Colonic mucosa (tissue), 4 donors: ENCODE data around the gene KCNK3. TPM values are rescaled to one million over a fixed set of nuclear protein-coding genes. Genes with fewer than 3 reads are reported as not detected.

Source experiments
- DNase-seq: peaks from one replicate; pipeline ENCODE4 v3.0.0-alpha.2; 2020
- H3K27ac ChIP-seq: fragments of 200-600 bp; one replicate; pipeline ENCODE4 v1.8.0; 2021
- H3K27me3 ChIP-seq: fragments of 200-600 bp; one replicate; pipeline ENCODE4 v1.8.0; 2021
- H3K36me3 ChIP-seq: fragments of 200-600 bp; one replicate; pipeline ENCODE4 v1.8.0; 2021
- H3K4me1 ChIP-seq: fragments of 200-600 bp; one replicate; pipeline ENCODE4 v1.8.0; 2021; ENCODE audit warnings: mild to moderate bottlenecking
- H3K4me3 ChIP-seq: fragments of 200-600 bp; one replicate; pipeline ENCODE4 v1.8.0; 2021
- H3K9ac ChIP-seq, 2 donors: one replicate each; pipeline ENCODE4 v1.7.0; 2013; ENCODE audit warnings: control low read depth in 2 of 2, low read depth in 2 of 2, low read length in 2 of 2
- H3K9me3 ChIP-seq: fragments of 200-600 bp; one replicate; pipeline ENCODE4 v1.8.0; 2021
- intact Hi-C: fragments of 100-400 bp; cut with DNase I; formaldehyde crosslinking; loops from one replicate; pipeline ENCODE4 v1.14.1; 2022
- total RNA-seq, 2 donors: library from RNA; stranded (reverse); fragmentation: NEBNext Ultra II Directional in 1 of 2; extraction: Animal tissue kit (Norgen Biotek cat#: 25700) in 1 of 2; gene quantifications; one replicate each; pipeline ENCODE4 v1.2.1, GENCODE V29; 2021
- TF ChIP-seq, protein P1 (sequence below): fragments of 200-600 bp; IDR thresholded peaks from one replicate; pipeline ENCODE4 v1.8.0; 2022; ENCODE audit warnings: antibody characterized with exemption, mild to moderate bottlenecking
- donor health status: healthy.
- donor health status: DM: no; HTN: no; CAD: no.
- donor health status: DM: no; HTN: no; CAD: no.

Gene KCNK3
- total RNA-seq, 2 donors from 2014 or later: 1.2 to 1.5 TPM

DNA sequence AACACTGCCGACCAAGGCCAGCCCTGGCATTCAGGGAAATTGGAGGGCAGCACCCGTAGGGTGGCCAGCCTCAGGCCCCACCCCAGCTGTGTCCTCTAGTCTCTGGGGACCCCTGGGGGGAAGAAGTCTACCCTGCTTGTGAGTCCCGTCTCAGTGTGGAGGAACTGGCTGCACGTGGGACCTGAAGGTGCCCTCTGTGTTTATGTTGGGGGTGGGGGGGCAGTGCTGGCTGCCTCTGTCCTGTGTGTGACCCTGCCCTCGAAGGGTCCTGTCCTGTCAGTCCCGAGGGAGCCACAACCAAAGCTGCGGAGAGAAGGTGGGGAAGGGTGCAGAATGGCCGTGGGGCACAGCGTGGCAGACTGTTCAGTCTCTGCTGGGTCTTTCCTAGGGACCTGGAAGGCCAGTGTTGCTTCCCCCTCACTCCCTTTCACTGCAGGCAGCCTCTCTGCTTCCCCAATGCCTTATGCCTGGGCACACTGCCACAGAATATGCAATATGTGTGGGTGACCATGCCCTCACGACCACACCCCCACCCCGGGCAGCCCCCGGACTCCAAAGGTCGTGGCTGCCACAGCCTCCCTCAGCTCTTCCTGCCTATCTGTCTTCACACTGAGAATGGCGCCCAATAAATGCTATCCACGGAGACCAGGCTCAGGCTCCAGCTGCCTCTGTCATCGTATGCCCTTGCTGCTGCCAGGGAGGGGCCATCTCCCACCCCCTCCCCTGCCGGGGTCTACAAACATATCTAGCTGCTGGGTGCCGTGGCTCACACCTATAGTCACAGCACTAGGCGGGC, 38.2 kb downstream of the KCNK3 start:
- Histone ChIP-seq H3K36me3 (no peaks in the 10 kb centered on the region), H3K27me3 (no peaks in the 10 kb centered on the region), H3K4me3 (no peak overlapping the region), H3K4me1 (no peaks in the 10 kb centered on the region), H3K9ac (no peak overlapping the region), H3K27ac (no peak overlapping the region), H3K9me3 (no peaks in the 10 kb centered on the region)
- intact Hi-C loops: no loop called here
- no peak for DNase-seq
- TF ChIP-seq, protein P1, sequence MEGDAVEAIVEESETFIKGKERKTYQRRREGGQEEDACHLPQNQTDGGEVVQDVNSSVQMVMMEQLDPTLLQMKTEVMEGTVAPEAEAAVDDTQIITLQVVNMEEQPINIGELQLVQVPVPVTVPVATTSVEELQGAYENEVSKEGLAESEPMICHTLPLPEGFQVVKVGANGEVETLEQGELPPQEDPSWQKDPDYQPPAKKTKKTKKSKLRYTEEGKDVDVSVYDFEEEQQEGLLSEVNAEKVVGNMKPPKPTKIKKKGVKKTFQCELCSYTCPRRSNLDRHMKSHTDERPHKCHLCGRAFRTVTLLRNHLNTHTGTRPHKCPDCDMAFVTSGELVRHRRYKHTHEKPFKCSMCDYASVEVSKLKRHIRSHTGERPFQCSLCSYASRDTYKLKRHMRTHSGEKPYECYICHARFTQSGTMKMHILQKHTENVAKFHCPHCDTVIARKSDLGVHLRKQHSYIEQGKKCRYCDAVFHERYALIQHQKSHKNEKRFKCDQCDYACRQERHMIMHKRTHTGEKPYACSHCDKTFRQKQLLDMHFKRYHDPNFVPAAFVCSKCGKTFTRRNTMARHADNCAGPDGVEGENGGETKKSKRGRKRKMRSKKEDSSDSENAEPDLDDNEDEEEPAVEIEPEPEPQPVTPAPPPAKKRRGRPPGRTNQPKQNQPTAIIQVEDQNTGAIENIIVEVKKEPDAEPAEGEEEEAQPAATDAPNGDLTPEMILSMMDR: no peak

DNA sequence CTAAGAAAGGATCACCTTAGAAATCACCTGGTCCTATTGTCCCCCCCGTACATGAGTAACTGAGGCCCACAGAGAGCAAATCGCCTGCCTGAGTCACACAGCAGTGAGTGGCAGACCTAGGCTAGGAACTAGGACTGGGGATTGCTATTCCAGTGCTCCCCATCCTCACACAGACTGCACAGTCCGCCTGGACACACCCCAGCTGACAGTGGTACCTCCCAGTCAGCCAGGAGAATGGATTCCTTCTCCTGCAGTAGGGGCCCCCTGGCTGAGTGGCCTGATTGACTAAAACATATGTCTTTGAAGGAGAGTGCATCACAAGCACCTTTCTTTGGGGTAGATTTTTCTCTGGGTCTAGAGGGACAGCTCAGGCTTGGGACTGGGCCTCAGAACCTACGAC, 39.2 kb downstream of the KCNK3 start:
- TF ChIP-seq, protein P1: no peak
- no peaks in the 10 kb centered on the region for H3K36me3 ChIP-seq
- no peaks in the 10 kb centered on the region for H3K4me1 ChIP-seq
- H3K27ac ChIP-seq: no peak overlapping the region
- DNase-seq: no peak
- intact Hi-C loops: no loop called here
- no peaks in the 10 kb centered on the region for H3K27me3 ChIP-seq
- H3K9me3 ChIP-seq: no peaks in the 10 kb centered on the region
- H3K9ac ChIP-seq: no peak overlapping the region
- H3K4me3 ChIP-seq: no peak overlapping the region

DNA sequence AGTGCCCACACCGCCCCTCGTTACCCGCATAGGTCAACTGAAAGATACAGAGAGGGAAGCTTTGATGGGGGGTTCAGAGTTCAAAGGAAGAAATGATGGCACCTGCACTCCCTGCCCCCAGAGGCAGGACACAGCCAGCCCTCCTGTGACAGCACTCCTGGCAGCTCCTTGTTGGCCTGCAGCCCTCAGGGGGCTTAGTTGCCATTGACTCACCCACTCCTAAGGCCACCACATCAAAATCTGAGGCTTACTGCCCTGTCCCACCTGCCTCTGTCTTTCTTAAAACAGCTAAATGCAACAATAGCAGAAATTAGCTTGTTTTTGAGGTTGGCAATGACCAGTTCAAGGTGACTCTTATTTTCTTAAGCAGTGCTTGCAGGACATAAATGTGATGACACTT, 39.9 kb downstream of the KCNK3 start:
- intact Hi-C loops: no loop called here
- DNase-seq: no peak
- Histone ChIP-seq H3K27ac (no peak overlapping the region), H3K9me3 (no peaks in the 10 kb centered on the region), H3K4me3 (no peak overlapping the region), H3K9ac (no peak overlapping the region), H3K27me3 (no peaks in the 10 kb centered on the region), H3K36me3 (no peaks in the 10 kb centered on the region), H3K4me1 (no peaks in the 10 kb centered on the region)
- TF ChIP-seq, protein P1: no peak

GRCh38 chr2:26733413-26733812, 40.9 kb downstream of the KCNK3 start:
- Histone ChIP-seq H3K36me3 (no peaks in the 10 kb centered on the region), H3K27ac (no peak overlapping the region), H3K27me3 (no peaks in the 10 kb centered on the region), H3K4me3 (no peak overlapping the region), H3K9me3 (no peaks in the 10 kb centered on the region), H3K9ac (no peak overlapping the region), H3K4me1 (no peaks in the 10 kb centered on the region)
- no peak for DNase-seq
- TF ChIP-seq, protein P1: no peak
- intact Hi-C loops: no loop called here

GRCh38 chr2:26735097-26735496, 42.6 kb downstream of the KCNK3 start:
- H3K36me3 ChIP-seq: no peaks in the 10 kb centered on the region
- no peaks in the 10 kb centered on the region for H3K9me3 ChIP-seq
- H3K4me1 ChIP-seq: no peaks in the 10 kb centered on the region
- no peak overlapping the region for H3K4me3 ChIP-seq
- H3K27ac ChIP-seq: no peak overlapping the region
- no peak overlapping the region for H3K9ac ChIP-seq
- intact Hi-C loops: no loop called here
- DNase-seq: no peak
- TF ChIP-seq, protein P1: no peak
- no peaks in the 10 kb centered on the region for H3K27me3 ChIP-seq
